ENCODE data around the gene NEUROD4. TPM values are rescaled to one million over a fixed set of nuclear protein-coding genes. Genes with fewer than 3 reads are reported as not detected.
A peak's percentile ranks its signal among the peaks of the same experiment; 100 is the strongest.

NEUROD4 gene
- total RNA-seq, 3 donors from 2014 or later (not counting 1 experiment from before 2014, with no cell fraction given): not detected

DNA sequence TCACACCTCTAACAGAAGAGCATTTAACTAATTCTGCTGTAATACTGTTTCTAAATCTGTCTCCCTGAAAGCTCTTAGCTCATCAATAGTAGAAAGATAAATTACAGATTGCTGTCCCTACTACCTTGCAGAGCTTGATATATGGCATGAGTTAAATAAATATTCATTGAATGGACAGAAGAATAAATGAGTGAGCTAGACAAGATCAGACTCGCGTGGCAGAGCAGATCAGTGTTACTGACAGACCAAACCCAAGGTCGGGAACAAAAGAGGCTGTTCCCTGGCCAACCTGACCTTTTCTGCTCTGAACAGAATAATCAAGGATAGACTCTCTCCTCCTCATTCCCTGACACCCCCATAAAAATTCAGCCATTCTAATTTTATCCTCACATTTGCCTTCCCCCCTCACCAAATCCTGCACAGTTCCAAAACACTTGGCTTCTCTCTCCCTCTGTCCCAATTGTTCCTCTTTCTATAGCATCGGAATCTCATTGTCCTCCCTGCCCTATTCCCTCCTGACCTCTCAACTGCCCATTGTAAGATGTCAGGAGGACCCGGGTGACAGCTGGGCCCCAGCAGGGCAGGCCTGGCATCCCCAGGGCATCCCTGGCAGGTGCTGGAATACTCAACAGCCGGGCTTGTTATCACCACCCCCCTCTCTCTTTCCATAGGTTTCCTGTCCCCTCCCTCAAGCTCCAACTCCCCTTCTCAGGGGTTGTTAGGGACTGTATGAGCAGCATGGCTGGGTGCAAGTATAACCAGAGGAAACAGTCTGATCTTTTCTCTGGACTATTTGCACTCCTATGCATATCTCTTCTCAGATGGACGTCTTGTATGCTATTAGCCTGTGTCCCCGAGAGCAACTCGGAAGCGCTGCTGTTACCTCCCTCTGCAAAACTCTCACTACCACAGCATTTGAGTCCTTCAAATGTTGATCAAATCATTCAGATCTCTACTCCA lies 19.9 kb downstream of the NEUROD4 start:
- no peak overlapping the region for H3K27ac ChIP-seq (ENCODE audit: low read length)
- TF ChIP-seq CTCF (IDR thresholded peaks at IDR 0.05): no peak
- ATAC-seq (no peak), DNase-seq (no peak)
- H3K4me1 Mint-ChIP-seq: peaks cover 36 to 38% of the 10 kb centered on the region in 2 donors
- no peaks in the 10 kb centered on the region for H3K27me3 ChIP-seq (ENCODE audit: control insufficient read depth, insufficient read depth, low read length)
- H3K4me1 ChIP-seq (ENCODE audit: control insufficient read depth, insufficient read depth, low read length): peaks cover 13% of the 10 kb centered on the region
- no peak overlapping the region for H3K4me3 Mint-ChIP-seq
- no peaks in the 10 kb centered on the region for H3K36me3 Mint-ChIP-seq
- intact Hi-C loops (cut with micrococcal nuclease): no loop called here
- 90% methylated on average over 10 of the region's 10 CpGs for WGBS (ENCODE audit: insufficient coverage)
- H3K4me3 ChIP-seq (ENCODE audit: low read length): no peak overlapping the region
- H3K36me3 ChIP-seq (ENCODE audit: control insufficient read depth, insufficient read depth, low read length): no peaks in the 10 kb centered on the region
- no peaks in the 10 kb centered on the region for H3K9me3 ChIP-seq (ENCODE audit: control insufficient read depth, insufficient read depth, low read length)
- no peak overlapping the region for H3K27ac Mint-ChIP-seq
- peaks cover 18 to 25% of the 10 kb centered on the region in 2 donors for H3K27me3 Mint-ChIP-seq (ENCODE audit: low read depth in 2 of 2)
- no peaks in the 10 kb centered on the region for H3K9me3 Mint-ChIP-seq

- WGBS (ENCODE audit: insufficient coverage): 81% methylated on average over 3 of the region's 4 CpGs
Observed at GRCh38 chr12:55041345-55042055, 21.7 kb downstream of the NEUROD4 start.

DNA sequence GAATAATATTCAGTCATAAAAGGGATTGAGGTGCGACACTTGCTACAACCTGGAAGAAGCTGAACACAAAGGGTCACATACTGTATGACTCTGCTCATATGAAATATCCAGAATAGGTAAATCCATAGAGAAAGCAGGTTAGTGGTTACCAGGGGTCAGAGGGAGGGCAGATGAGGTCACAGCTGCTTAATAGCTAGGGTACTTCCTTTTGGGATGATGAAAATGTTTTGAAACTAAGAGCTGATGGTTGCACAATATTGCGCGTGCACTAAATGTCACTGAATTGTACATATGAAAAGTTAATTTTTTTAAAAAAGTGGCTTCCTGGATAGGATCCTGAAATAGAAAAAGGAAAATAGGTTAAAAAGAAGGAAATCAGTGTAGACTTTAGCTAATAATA lies 23.8 kb downstream of the NEUROD4 start:
- no peaks in the 10 kb centered on the region for H3K27me3 ChIP-seq (ENCODE audit: control insufficient read depth, insufficient read depth, low read length)
- peaks cover 22 to 31% of the 10 kb centered on the region in 2 donors for H3K27me3 Mint-ChIP-seq (ENCODE audit: low read depth in 2 of 2)
- H3K36me3 Mint-ChIP-seq: no peaks in the 10 kb centered on the region
- no peak overlapping the region for H3K4me3 Mint-ChIP-seq
- no peak overlapping the region for H3K27ac Mint-ChIP-seq
- no peaks in the 10 kb centered on the region for H3K36me3 ChIP-seq (ENCODE audit: control insufficient read depth, insufficient read depth, low read length)
- no peaks in the 10 kb centered on the region for H3K9me3 Mint-ChIP-seq
- no peak for DNase-seq
- intact Hi-C loops (cut with micrococcal nuclease): no loop called here
- WGBS (ENCODE audit: insufficient coverage): 98% methylated on average over 3 of the region's 3 CpGs
- H3K9me3 ChIP-seq (ENCODE audit: control insufficient read depth, insufficient read depth, low read length): no peaks in the 10 kb centered on the region
- ATAC-seq: peak in 1 of 3 donors; percentile 44
- TF ChIP-seq CTCF (IDR thresholded peaks at IDR 0.05): no peak
- no peak overlapping the region for H3K4me3 ChIP-seq (ENCODE audit: low read length)
- no peak overlapping the region for H3K27ac ChIP-seq (ENCODE audit: low read length)
- peaks cover 6 to 11% of the 10 kb centered on the region in 2 donors for H3K4me1 Mint-ChIP-seq
- H3K4me1 ChIP-seq (ENCODE audit: control insufficient read depth, insufficient read depth, low read length): no peaks in the 10 kb centered on the region

More at GRCh38 chr12:55041345-55042055, 21.7 kb downstream of the NEUROD4 start:
- peaks cover 18 to 25% of the 10 kb centered on the region in 2 donors for H3K27me3 Mint-ChIP-seq (ENCODE audit: low read depth in 2 of 2)
- no peak for TF ChIP-seq CTCF (IDR thresholded peaks at IDR 0.05)
- no peak overlapping the region for H3K4me3 Mint-ChIP-seq
- no peaks in the 10 kb centered on the region for H3K36me3 Mint-ChIP-seq
- H3K4me1 Mint-ChIP-seq: peaks cover 20 to 23% of the 10 kb centered on the region in 2 donors
- Histone ChIP-seq H3K27ac (ENCODE audit: low read length) (no peak overlapping the region), H3K4me1 (ENCODE audit: control insufficient read depth, insufficient read depth, low read length) (peaks cover 7% of the 10 kb centered on the region), H3K9me3 (ENCODE audit: control insufficient read depth, insufficient read depth, low read length) (no peaks in the 10 kb centered on the region), H3K4me3 (ENCODE audit: low read length) (no peak overlapping the region), H3K27me3 (ENCODE audit: control insufficient read depth, insufficient read depth, low read length) (no peaks in the 10 kb centered on the region), H3K36me3 (ENCODE audit: control insufficient read depth, insufficient read depth, low read length) (no peaks in the 10 kb centered on the region)
- ATAC-seq (no peak), DNase-seq (no peak)
- no peak overlapping the region for H3K27ac Mint-ChIP-seq
- no peaks in the 10 kb centered on the region for H3K9me3 Mint-ChIP-seq
- intact Hi-C loops (cut with micrococcal nuclease): no loop called here
